ENCODE measurements around the gene PLEKHA6.

DNA sequence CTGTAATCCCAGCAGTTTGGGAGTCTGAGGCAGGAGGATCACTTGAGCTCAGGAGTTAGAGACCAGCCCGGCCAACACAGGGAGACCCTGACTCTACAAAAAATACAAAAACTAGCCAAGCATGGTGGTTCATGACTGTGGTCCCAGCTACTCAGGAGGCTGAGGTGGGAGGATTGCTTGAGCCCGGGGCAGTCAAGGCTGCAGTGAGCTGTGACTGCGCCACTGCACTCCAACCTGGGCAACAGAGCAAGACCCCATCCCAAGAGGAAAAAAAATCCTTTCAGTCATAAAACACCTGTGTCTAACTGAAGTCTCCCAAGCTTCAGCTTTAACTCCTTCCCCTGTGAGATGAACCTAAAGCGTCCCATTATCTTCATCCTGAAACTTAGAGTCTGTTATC, 112.9 kb downstream of the PLEKHA6 start:
- TF ChIP-seq, protein P1, sequence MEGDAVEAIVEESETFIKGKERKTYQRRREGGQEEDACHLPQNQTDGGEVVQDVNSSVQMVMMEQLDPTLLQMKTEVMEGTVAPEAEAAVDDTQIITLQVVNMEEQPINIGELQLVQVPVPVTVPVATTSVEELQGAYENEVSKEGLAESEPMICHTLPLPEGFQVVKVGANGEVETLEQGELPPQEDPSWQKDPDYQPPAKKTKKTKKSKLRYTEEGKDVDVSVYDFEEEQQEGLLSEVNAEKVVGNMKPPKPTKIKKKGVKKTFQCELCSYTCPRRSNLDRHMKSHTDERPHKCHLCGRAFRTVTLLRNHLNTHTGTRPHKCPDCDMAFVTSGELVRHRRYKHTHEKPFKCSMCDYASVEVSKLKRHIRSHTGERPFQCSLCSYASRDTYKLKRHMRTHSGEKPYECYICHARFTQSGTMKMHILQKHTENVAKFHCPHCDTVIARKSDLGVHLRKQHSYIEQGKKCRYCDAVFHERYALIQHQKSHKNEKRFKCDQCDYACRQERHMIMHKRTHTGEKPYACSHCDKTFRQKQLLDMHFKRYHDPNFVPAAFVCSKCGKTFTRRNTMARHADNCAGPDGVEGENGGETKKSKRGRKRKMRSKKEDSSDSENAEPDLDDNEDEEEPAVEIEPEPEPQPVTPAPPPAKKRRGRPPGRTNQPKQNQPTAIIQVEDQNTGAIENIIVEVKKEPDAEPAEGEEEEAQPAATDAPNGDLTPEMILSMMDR (IDR thresholded peaks at IDR 0.05): no peak
- TF ChIP-seq POLR2A (IDR thresholded peaks at IDR 0.05): no peak

Data from right lobe of liver (tissue), 4 donors.